HG03565 (cell line): ENCODE results near the gene LEKR1.

Experiments
- ATAC-seq: cut with Tn5 transposase; IDR thresholded peaks from one replicate; pipeline ENCODE4 v1.9.1; 2021; ENCODE audit warnings: mild to moderate bottlenecking, moderate library complexity; ENCODE audit not compliant: unreplicated experiment

The LEKR1 gene

GRCh38 chr3:157093096-157093495 is 266.9 kb downstream of the LEKR1 start:
- ATAC-seq: no peak

GRCh38 chr3:157094301-157094700 is 268.1 kb downstream of the LEKR1 start:
- ATAC-seq: no peak

GRCh38 chr3:157094751-157095480 is 268.8 kb downstream of the LEKR1 start:
- ATAC-seq: no peak
